WTC11 (cell line): ENCODE measurements around the gene KANSL3.

ENCODE experiments used
- CBFB ChIP-seq: sonication (generic); formaldehyde crosslinking; IDR thresholded peaks from 2 replicates; pipeline ENCODE4 v1.8.1; 2022; ENCODE audit warnings: mild to moderate bottlenecking, low read depth, missing genetic modification reagents
- FOXP4 ChIP-seq: sonication (generic); formaldehyde crosslinking; IDR thresholded peaks from 2 replicates; pipeline ENCODE4 v1.8.0; 2022; ENCODE audit warnings: mild to moderate bottlenecking, missing genetic modification reagents
- JUN ChIP-seq: sonication (generic); formaldehyde crosslinking; IDR thresholded peaks from 2 replicates; pipeline ENCODE4 v1.8.0; 2023; ENCODE audit warnings: mild to moderate bottlenecking, missing genetic modification reagents
- NR3C1 ChIP-seq: sonication (generic); formaldehyde crosslinking; conservative IDR thresholded peaks from 2 replicates; pipeline ENCODE4 v1.8.1; 2023; ENCODE audit warnings: low read depth, mild to moderate bottlenecking, missing genetic modification reagents
- SMAD3 ChIP-seq: sonication (generic); formaldehyde crosslinking; IDR thresholded peaks from 2 replicates; pipeline ENCODE4 v1.8.0; 2022; ENCODE audit warnings: missing genetic modification reagents, mild to moderate bottlenecking, borderline replicate concordance
- SP1 ChIP-seq: sonication (generic); formaldehyde crosslinking; conservative IDR thresholded peaks from 2 replicates; pipeline ENCODE4 v1.8.1; 2022; ENCODE audit warnings: missing genetic modification reagents
- ZNF281 ChIP-seq: sonication (generic); formaldehyde crosslinking; IDR thresholded peaks from 2 replicates; pipeline ENCODE4 v1.8.0; 2023; ENCODE audit warnings: mild to moderate bottlenecking, missing genetic modification reagents
- TF ChIP-seq, protein P1 (sequence below): fragments of 200-600 bp; IDR thresholded peaks from 2 replicates; pipeline ENCODE4 v1.8.0; 2022; ENCODE audit warnings: antibody characterized with exemption

DNA sequence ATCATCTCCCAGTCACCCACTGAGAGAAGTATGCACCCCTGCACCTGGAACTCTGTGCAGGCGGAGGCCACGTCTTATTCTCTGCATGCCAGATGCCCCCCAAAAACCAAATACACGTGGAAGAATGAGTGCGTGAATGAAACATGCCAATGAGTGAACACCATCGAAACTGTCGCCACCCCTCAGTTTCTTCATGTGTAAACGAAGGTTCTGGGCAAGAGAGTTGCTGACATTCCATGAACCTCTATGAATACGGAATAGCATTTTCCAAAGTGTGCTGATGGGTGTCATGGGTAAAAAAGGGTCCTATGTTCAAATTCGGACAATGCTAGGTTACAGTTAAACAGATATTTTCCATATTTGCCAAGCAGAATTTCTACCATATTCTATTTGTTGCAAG, 24.2 kb upstream of the KANSL3 start:
- no peak for TF ChIP-seq SP1 (CRISPR knock-in tag)
- TF ChIP-seq ZNF281 (CRISPR knock-in tag): no peak
- TF ChIP-seq CBFB (CRISPR knock-in tag): no peak
- TF ChIP-seq, protein P1, sequence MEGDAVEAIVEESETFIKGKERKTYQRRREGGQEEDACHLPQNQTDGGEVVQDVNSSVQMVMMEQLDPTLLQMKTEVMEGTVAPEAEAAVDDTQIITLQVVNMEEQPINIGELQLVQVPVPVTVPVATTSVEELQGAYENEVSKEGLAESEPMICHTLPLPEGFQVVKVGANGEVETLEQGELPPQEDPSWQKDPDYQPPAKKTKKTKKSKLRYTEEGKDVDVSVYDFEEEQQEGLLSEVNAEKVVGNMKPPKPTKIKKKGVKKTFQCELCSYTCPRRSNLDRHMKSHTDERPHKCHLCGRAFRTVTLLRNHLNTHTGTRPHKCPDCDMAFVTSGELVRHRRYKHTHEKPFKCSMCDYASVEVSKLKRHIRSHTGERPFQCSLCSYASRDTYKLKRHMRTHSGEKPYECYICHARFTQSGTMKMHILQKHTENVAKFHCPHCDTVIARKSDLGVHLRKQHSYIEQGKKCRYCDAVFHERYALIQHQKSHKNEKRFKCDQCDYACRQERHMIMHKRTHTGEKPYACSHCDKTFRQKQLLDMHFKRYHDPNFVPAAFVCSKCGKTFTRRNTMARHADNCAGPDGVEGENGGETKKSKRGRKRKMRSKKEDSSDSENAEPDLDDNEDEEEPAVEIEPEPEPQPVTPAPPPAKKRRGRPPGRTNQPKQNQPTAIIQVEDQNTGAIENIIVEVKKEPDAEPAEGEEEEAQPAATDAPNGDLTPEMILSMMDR: no peak
- TF ChIP-seq NR3C1 (CRISPR knock-in tag): no peak
- no peak for TF ChIP-seq FOXP4 (CRISPR knock-in tag)
- no peak for TF ChIP-seq JUN (CRISPR knock-in tag)
- no peak for TF ChIP-seq SMAD3
